Stimulated activated CD8-positive, alpha-beta memory T cell treated with anti-CD3 and anti-CD28 coated beads, Interleukin-2, amount 100 ng/mL, for 48 hours (primary cell): ENCODE data around the gene KREMEN1.

Source experiments
- DNase-seq, 2 donors: peaks; one replicate each; pipeline ENCODE4 v3.0.0-alpha.2; 2020; ENCODE audit warnings: low read depth in 2 of 2

The KREMEN1 gene

GRCh38 chr22:29049655-29050263 lies 23.1 kb upstream of the KREMEN1 start:
- no peak for DNase-seq

- no peak for DNase-seq
Measured at GRCh38 chr22:29050457-29050856, 22.4 kb upstream of the KREMEN1 start.

- DNase-seq, result no peak
Measured at GRCh38 chr22:29053048-29053702, 19.7 kb upstream of the KREMEN1 start.

GRCh38 chr22:29054251-29054767 lies 18.5 kb upstream of the KREMEN1 start:
- no peak for DNase-seq

GRCh38 chr22:29055192-29055830 lies 17.5 kb upstream of the KREMEN1 start:
- DNase-seq, result no peak

GRCh38 chr22:29056472-29056871 lies 16.4 kb upstream of the KREMEN1 start:
- DNase-seq, result no peak

GRCh38 chr22:29060251-29060869 lies 12.5 kb upstream of the KREMEN1 start:
- no peak for DNase-seq

- no peak for DNase-seq
Measured at GRCh38 chr22:29060931-29061330, 11.9 kb upstream of the KREMEN1 start.

GRCh38 chr22:29061773-29062172 lies 11.1 kb upstream of the KREMEN1 start, which contains the start of gene C22orf31:
Gene C22orf31 (minus strand): TSS chr22:29061831. CDS start chr22:29061792, 39 bp downstream.
- no peak for DNase-seq

- DNase-seq, result no peak
Measured at GRCh38 chr22:29062286-29062821, 10.5 kb upstream of the KREMEN1 start.

GRCh38 chr22:29065468-29066190 lies 7.2 kb upstream of the KREMEN1 start:
- no peak for DNase-seq

GRCh38 chr22:29069463-29069862 lies 3.4 kb upstream of the KREMEN1 start:
- DNase-seq, result no peak

- no peak for DNase-seq
Measured at GRCh38 chr22:29070490-29070889, 2.3 kb upstream of the KREMEN1 start.

- peak; percentile 14 to 17 for DNase-seq
Measured at GRCh38 chr22:29071261-29072045, 1.4 kb upstream of the KREMEN1 start.

- peak; percentile 77 to 78 for DNase-seq
Measured at GRCh38 chr22:29072193-29072978, 449 bp upstream of the KREMEN1 start.

GRCh38 chr22:29073618-29074275 lies 912 bp downstream of the KREMEN1 start:
- DNase-seq, result no peak

GRCh38 chr22:29074276-29074772 lies 1.5 kb downstream of the KREMEN1 start:
- DNase-seq, result no peak

GRCh38 chr22:29078036-29078868 lies 5.4 kb downstream of the KREMEN1 start:
- no peak for DNase-seq
